NOMO-1 treated with DMSO at 0.1 percent for 48 hours (cell line): ENCODE measurements around the gene ZFX.

Source experiments
- DNase-seq: peaks from one replicate; lab custom pipeline; 2025; ENCODE audit not compliant: unreplicated experiment; lab: John Stamatoyannopoulos, UW

The ZFX gene

DNA sequence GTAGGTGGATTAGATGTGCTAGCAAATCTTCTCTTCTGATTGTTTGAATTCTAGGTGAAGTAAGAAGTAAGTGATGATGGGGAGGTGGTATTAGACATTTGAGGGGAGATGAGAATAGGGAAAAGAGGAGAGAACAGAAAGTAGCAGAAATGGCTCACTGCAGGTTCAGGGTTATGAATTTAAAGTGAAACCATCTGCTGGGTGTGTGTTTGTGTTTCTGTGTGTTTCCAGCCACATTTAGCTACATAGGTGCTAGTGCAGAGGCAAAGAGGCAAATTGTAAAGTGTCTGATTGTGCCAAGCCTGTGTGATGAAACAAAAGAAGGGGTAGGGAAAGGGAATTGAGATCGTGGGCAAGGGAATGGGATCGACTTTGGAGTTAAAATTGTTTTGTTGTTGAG is 50.6 kb downstream of the ZFX start:
- no peak for DNase-seq

DNA sequence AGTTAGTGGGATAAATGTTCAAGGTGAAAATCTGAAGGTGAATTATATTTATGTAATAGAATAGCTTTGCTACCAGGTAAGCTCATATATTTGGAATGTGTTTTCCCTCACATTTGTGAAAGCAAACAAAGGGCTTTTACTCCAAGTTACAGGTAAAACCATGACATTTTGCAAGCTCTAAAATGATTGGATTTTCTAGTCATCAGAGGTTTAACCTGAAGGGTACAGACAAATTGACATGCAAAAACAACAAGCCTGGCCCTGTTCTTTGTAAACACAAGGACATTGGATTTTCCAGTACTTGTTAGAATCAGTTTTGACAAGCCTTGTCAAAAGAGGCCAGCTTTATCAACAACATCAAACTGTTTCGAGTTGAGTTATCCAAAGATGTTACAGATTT is 51.7 kb downstream of the ZFX start:
- no peak for DNase-seq

DNA sequence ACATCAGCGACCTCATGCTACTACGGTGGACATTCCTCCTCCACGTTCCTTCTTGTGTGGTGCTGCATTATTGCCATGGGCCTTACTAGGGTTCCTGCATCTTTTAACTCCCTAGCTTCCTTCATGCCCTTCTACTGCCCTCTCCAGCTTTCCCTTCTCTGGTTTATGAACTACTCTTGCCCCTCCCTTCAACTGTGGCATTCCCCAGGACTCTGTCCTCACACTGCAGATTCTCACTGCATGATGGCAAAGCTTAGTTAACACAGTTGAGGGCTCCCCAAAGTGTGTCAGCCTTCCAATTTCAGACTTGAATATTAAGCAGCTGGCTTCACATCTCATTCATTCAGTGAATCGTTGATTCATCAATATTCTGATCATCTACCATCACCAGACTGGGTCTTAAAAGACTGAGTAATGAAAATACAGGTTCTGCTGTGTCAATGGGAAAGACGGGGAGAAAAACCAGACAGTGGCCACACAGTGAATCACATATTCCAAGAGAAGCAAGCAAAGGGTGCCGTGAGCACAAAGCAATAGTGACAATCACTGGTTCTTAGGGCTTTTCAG is 53.0 kb downstream of the ZFX start:
- no peak for DNase-seq

DNA sequence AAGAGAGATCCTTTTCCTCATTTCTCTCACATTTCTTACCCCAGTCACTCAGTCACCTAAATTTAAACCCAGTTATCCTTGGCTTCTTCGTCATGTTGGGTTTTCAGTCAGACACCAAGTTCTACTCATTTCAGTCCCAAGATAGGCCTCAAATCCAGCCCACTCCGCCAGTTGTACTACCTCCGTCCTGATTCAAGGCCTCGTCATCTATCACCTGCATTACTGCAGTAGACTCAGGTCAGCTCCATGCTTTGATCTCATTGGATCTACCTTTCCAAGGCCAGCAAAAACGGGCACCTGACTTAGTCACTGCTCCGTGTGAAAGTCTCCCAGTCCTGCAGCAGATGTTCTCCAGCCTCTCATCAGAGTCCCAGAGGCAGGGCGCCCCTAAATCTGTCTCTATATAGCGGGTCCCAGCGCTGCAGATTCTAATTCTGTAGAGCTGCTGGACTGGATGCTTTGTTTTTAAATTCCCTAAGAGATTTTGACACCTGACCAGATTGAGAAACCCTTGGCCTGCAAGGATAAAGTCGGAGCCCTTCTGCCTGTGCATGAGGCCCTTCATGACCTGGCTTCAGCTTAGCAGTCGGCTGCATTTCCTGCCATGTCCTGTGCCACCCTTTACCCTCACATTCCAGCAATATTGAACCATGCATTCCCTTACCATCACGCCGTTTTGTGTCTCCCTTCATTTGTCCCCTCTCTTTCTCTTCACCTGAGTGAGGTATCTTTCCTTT is 53.7 kb downstream of the ZFX start:
- no peak for DNase-seq

DNA sequence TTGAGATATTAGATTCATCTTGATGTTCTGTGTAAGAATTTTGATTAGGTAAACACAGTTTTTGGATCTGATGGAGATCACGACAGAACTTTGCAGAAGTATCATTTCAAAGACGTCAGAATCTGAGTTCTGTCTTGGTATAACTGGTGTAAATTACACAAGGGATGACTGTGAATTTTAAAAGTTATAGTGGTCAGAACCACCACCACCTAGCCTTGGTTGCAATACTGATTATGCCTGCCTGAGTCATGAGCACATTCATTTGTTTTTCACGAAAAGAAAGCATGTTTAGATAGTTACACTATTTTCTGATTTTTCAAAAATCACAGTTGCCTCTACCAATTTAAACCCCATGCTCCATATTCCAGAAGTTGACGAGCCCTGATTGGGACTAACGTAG is 54.8 kb downstream of the ZFX start:
- no peak for DNase-seq

DNA sequence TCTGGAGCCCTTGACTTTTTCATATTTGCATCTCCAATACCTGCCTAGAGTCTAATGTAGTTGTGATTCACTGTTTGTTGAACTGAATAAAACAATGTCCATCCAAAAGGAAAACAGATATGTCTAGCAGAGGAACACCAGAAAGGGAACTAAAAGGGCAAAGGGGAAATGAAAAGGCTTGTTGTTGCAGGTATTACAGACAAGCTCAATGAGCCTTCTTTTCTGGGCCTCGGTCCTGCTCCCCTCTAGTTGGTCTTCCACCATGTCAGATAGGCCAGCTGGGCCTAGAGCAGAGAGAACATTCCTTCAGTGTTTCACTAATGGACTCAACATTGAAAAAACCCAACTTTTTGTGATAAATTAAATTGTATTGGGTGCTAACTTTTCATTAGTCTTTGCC is 55.4 kb downstream of the ZFX start:
- peak; percentile 22 for DNase-seq

DNA sequence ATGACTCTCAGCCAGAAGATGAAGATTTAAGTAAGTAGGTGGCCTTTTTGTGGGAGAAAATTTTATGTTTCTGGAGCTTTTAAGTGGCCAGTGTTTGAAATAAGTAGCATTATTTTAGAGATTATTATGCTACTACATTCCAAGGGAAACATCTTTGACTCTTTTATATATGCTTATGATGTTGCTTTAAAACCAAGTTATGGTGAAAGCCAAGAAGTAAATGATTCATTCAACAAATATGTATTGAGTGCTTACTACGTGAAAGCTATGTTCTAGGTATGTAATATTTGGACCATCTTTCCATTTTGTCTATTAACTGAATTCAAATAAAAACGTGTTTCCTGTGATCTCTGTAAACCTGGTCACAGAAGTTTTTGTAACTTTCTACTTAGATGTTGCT is 58.3 kb downstream of the ZFX start:
- DNase-seq: no peak

DNA sequence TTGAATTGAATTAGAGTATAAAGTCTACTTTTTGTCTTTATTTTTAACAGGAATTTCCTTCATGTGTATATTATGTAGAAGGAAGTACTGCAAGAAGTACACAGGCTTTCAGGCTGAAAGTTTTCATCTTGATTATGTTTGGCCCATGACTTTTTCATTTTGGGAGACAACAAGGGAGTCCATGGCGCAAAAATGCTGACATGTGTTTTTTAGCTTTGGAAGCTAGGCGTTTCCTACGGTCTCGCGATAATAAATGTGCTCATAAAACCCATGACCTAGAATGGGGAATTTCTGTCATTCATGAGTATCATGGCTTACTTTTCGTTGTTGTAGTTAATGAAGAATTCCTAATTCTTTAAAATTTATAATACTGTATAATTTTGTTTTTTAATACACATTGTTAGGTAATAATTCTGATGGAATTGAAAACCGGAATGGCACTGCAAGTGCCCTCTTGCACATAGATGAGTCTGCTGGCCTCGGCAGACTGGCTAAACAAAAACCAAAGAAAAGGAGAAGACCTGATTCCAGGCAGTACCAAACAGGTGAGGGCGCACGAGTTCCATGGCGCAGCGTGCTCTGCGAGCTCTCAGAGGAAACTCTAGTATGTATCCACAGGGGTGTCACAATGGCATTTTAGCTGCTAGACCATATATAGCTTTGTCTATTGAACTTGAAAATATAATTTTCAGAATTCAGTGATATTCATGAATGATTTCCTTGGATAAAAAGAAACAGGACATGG is 59.1 kb downstream of the ZFX start:
- no peak for DNase-seq

DNA sequence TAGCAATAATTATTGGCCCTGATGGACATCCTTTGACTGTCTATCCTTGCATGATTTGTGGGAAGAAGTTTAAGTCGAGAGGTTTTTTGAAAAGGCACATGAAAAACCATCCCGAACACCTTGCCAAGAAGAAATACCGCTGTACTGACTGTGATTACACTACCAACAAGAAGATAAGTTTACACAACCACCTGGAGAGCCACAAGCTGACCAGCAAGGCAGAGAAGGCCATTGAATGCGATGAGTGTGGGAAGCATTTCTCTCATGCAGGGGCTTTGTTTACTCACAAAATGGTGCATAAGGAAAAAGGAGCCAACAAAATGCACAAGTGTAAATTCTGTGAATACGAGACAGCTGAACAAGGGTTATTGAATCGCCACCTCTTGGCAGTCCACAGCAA is 60.7 kb downstream of the ZFX start:
- no peak for DNase-seq

DNA sequence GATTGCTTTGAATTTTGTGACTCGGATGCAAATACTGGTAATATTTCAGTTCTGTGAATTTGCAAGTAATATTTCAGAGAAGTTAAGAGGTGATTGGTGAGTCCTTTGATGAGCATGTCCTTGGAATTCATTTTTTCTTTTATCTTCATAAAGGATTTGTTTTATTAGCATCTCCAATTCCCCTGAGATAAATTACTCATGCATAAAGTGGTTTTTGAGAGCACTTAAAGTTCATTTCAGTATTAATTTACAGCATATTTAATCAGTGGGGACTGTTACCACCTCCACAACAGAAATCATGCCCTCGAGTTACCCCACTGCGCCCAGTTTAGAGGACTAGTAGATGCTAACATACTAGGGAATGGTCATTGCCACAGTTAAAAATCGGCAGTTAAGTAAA is 65.0 kb downstream of the ZFX start:
- DNase-seq: no peak

DNA sequence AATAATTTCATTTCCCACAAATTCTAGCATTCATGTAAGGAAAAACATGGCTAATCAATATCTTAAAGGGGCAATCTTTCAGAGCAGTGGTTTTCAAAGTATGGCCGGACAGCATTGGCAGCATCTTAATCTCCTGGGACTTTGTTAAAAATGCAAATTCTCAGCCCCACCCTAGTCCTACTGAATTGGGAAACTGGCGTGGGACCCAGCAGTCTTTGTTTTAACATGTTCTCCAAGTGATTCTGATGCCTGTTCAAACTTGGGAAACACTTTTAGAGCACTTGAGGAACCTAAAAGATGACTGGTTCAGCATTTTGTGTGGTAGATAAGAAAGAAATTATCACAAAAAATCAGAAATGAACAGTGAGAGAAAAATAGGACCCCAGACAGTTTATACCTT is 65.7 kb downstream of the ZFX start:
- DNase-seq: no peak

DNA sequence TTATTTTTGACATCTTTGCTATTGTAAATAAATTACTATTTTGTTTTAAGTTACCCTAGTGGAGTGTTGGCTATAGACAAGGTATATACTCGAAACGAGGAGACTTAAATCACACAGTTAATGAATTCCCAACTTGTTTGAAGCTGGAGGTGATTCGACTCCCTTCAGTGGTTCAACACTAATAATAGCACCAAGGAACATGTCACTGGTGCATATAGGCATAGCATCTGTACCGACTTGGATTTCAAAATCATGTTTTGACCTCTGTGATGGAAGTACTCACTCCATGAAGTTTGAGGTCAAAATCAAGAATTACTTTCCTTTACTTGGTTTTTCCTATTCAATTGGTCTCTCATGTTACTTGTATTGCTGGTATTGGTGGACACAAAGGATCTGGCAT is 66.5 kb downstream of the ZFX start:
- DNase-seq: no peak

DNA sequence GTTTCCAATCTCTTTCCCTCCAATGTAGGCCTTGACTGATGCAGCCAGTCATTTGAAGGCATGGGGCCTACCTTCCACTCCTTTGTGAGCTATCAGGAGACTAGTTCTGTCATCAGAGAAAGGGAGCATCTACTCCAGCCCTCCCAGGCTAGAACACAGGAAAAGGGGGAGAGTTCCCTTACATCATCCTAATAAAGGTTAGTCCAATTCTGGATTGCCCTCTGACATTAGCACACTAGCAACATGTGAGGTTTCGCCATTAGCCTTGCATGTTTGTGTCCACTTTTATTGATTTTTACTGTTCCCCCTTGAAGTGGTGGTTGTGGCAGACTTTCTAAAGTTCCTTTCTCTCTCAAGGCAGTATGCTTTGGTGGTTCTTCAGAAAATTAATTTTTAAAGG is 67.3 kb downstream of the ZFX start:
- no peak for DNase-seq

DNA sequence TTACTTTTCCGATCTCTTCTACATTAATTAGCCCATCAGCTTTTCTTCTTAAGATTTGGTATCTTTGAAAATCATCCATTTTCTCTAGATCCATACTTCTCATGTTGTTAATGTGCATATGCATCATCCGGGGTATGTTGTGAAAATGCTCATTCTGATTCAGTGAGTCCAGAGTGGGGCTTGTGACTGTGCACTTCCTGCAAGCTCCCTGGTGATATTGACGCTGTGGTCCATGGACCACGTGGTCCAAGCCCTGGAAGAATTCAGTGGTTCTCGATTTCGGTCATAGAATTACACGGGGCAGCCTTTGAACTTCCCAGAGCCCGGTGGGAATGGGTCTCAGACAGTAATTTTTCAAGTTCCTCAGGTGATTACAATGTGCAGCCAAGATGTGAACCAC is 69.8 kb downstream of the ZFX start:
- DNase-seq: no peak

DNA sequence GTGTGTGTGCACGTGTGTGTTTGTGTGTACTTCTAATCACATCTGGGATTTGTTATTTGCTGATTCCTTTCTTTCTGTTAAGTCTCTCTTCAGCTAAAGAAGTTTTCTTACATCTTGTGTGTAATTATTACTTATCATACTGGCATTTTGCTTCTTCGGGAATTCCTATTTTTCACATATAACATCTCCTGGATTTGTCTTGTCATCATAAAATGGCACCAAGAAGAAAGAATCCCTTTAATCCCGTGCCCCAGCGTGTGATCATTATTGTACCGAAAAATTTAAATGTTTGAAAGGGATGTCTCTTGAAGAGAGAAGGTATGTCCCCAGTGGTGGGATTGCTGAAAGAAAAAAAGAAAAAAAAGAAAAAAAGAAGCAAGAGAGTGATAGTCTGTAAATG is 72.3 kb downstream of the ZFX start:
- no peak for DNase-seq

DNA sequence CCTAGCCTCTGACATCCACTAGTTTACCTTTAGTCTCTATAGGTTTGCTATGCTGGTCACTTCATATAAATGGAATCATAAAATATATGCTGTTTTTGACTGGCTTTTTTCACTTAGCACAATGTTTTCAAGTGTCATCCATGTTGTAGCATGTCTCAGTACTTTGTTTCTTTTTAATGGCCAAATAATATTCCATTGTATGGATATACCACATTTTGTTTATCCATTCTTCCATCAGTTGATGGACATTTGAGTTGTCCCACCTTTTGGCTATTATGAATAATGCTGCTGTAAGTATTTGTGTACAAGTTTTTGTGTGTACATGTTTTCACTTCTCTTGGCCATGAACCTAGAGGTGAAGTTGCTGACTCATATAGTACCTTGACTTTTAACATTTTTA is 75.7 kb downstream of the ZFX start:
- no peak for DNase-seq

DNA sequence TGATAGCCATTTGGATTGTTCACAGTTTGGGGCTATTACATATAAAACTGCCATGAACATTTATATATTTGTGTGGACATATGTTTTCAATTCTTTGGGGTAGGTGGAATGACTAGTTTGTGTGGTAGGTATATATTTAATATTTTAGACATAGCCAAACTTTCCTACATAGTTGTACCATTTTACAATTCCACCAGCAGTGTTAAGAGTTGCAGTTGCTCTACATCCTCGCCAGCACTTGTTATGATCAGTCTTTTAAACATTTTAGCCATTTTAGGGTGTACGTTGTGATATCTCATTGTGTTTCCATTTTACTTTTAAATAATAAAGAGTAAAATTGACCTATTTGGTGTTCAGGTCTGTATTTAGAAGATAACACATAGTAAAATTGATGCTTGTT is 76.6 kb downstream of the ZFX start:
- DNase-seq: no peak

DNA sequence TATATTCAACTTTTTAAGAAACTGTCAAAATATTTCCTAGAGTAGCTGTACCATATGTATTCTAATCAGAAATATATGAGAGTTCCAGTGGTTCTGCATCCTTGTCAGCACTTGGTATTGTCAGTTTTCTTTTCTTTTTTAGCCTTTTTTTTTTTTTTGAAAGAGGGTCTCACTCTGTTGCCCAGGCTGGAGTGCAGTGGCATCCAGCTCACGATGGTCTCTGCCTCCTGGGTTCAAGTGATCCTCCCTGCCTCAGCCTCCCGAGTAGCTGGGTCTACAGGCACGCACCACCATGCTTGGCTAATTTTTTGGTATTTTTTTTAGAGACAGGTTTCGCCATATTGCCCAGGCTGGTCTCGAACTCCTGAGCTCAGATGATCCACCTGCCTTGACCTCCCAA is 79.1 kb downstream of the ZFX start:
- DNase-seq: no peak

DNA sequence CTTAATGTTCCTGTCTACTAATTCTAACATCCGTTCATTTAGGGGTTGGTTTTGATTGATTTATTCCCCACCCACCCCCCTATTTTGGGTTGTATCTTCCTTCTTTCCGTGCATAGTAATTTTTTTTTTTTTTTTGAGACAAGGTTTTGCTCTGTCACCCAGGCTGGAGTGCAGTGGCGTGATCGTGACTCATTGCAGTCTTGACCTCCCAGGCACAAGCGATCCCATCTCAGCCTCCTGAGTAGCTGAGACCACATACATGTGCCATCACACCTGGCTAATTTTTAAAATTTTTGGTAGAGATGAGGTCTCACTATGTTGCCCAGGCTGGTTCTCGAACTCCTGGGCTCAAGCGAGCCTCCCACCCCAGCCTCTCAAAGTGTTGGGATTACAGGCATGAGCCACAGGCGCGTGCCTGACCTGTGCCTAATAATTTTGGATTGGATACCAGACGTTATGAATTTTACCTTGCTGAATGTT is 79.9 kb downstream of the ZFX start:
- no peak for DNase-seq

DNA sequence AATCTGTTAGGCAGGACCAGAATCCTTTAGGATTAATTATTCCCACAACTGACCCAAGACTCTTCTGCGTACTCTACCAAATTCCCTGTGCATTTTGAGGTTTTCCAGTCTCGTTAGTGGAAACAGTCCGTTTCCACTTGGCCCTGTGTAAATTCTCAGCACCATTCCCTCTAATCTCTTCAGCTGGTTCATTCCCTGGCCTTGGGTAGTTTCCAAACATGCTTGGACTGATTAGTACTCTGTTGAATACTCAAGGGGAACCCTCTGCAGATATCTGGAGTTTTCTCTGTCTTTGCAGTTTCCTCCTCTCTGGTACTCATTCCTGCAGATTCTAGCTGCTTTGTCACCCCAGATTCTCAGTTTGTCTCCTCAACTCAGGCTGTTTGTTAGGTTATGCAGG is 80.4 kb downstream of the ZFX start:
- DNase-seq: no peak

DNA sequence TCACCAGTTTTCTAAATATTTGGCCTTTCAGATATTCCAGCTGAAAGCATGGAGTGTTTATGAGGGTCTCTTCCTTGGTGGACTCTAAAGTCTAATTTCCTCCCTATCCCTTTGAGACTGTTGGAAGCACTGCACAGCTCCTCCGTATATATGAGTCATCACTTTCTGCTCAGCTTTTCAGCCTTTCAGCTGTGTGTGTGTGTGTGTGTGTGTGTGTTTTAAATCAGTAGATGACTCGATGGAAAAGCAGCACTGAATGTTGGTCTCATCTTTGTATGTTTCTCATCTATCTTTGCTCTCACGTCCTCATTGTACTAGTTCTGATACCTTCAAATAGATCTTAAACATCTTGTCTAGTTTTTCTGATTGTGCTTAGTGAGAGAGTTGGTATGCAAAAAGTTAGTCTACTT is 81.6 kb downstream of the ZFX start:
- no peak for DNase-seq

DNA sequence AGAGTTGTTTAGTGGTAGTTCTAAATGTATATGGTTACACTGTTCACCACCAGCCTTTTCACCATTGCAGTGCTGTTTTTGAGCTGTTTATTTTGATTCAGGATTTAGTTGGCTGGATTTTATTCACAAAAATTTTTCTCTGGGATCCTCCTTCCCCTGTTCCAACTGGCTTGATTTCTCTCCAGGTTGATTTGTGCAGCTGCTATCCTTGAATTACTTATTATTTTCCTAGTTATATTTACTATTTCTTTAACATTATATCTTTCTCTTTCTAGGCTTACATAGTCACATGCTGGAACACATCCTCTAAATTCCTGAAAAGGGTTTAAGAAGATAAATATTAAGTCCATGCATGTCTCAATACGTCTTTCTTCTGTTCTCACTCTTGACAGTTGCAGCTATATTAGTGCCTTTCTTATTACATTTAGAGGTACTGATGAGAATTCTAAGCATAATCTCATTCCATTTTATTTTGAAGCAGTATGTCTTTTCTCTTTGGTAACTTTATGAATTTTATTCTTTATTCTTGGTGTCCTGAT is 82.2 kb downstream of the ZFX start:
- no peak for DNase-seq
